H9 (cell line): ENCODE measurements around the gene CDC6. TPM values are rescaled to one million over a fixed set of nuclear protein-coding genes. Genes with fewer than 3 reads are reported as not detected.

ENCODE experiments used
- DNase-seq: peaks from one replicate; pipeline ENCODE4 v3.0.0-alpha.2; 2017
- H2AFZ ChIP-seq: one replicate; pipeline ENCODE4 v1.6.1; 2013; ENCODE audit warnings: mild to moderate bottlenecking, low read length, control low read depth, moderate library complexity
- H2AK5ac ChIP-seq: 2 replicates; pipeline ENCODE4 v1.6.1; 2013; ENCODE audit warnings: low read length, control low read depth, mixed read lengths; ENCODE audit not compliant: insufficient read length
- H2BK120ac ChIP-seq: one replicate; pipeline ENCODE4 v1.6.1; 2013; ENCODE audit warnings: low read depth, mild to moderate bottlenecking, low read length, control low read depth, inconsistent platforms; ENCODE audit not compliant: poor library complexity, severe bottlenecking
- H2BK12ac ChIP-seq: 2 replicates; pipeline ENCODE4 v1.6.1; 2013; ENCODE audit warnings: low read length, control low read depth, mixed read lengths, low read depth; ENCODE audit not compliant: insufficient read length
- H2BK15ac ChIP-seq: 2 replicates; pipeline ENCODE4 v1.6.1; 2013; ENCODE audit warnings: low read depth, low read length, control low read depth
- H2BK20ac ChIP-seq: one replicate; pipeline ENCODE4 v1.6.1; 2013; ENCODE audit warnings: low read depth, mild to moderate bottlenecking, low read length, control low read depth, inconsistent platforms; ENCODE audit not compliant: poor library complexity, severe bottlenecking
- H2BK5ac ChIP-seq: 2 replicates; pipeline ENCODE4 v1.6.1; 2013; ENCODE audit warnings: low read length, control low read depth, mixed read lengths; ENCODE audit not compliant: insufficient read length
- H3K14ac ChIP-seq: 2 replicates; pipeline ENCODE4 v1.6.1; 2013; ENCODE audit warnings: low read length, control low read depth; ENCODE audit not compliant: insufficient read depth
- H3K18ac ChIP-seq: 2 replicates; pipeline ENCODE4 v1.6.1; 2013; ENCODE audit warnings: low read depth, mild to moderate bottlenecking, mixed read lengths, low read length, control low read depth; ENCODE audit not compliant: insufficient read length
- H3K23ac ChIP-seq: 2 replicates; pipeline ENCODE4 v1.6.1; 2013; ENCODE audit warnings: low read length, control low read depth, mixed read lengths, low read depth; ENCODE audit not compliant: insufficient read length
- H3K23me2 ChIP-seq: 2 replicates; pipeline ENCODE4 v1.6.1; 2013; ENCODE audit warnings: low read depth, mild to moderate bottlenecking, mixed read lengths, low read length, control low read depth; ENCODE audit not compliant: insufficient read length, poor library complexity, severe bottlenecking
- H3K27ac ChIP-seq: 2 replicates; pipeline ENCODE4 v1.5.1; 2013; ENCODE audit warnings: low read length, control low read depth, mixed read lengths, low read depth; ENCODE audit not compliant: insufficient read length
- H3K27me3 ChIP-seq: 2 replicates; pipeline ENCODE4 v1.6.1; 2013; ENCODE audit warnings: low read length, control low read depth, inconsistent platforms; ENCODE audit not compliant: insufficient read depth
- H3K4ac ChIP-seq: 2 replicates; pipeline ENCODE4 v1.6.1; 2013; ENCODE audit warnings: low read depth, mild to moderate bottlenecking, control low read depth, inconsistent platforms, low read length, moderate library complexity
- H3K4me1 ChIP-seq: 2 replicates; pipeline ENCODE4 v1.6.1; 2013; ENCODE audit warnings: low read length, control low read depth, inconsistent platforms; ENCODE audit not compliant: insufficient read depth
- H3K4me2 ChIP-seq: 2 replicates; pipeline ENCODE4 v1.6.1; 2013; ENCODE audit warnings: low read length, control low read depth, mixed read lengths; ENCODE audit not compliant: insufficient read length, insufficient read depth
- H3K56ac ChIP-seq: 2 replicates; pipeline ENCODE4 v1.6.1; 2013; ENCODE audit warnings: low read depth, mild to moderate bottlenecking, mixed read lengths, low read length, control low read depth; ENCODE audit not compliant: insufficient read length
- H3K79me1 ChIP-seq: 2 replicates; pipeline ENCODE4 v1.6.1; 2013; ENCODE audit warnings: low read depth, mild to moderate bottlenecking, moderate library complexity, low read length, control low read depth, inconsistent platforms; ENCODE audit not compliant: insufficient read depth, poor library complexity, severe bottlenecking
- H3K79me2 ChIP-seq: 2 replicates; pipeline ENCODE4 v1.6.1; 2013; ENCODE audit warnings: low read length, control low read depth, inconsistent platforms; ENCODE audit not compliant: insufficient read depth
- H3K9ac ChIP-seq: 2 replicates; pipeline ENCODE4 v1.6.1; 2013; ENCODE audit warnings: low read length, control low read depth, mixed read lengths; ENCODE audit not compliant: insufficient read length; ENCODE audit errors: extremely low read depth
- H3K9me3 ChIP-seq: one replicate; pipeline ENCODE4 v1.6.1; 2013; ENCODE audit warnings: low read depth, low read length, inconsistent platforms; ENCODE audit not compliant: control insufficient read depth
- H3T11ph ChIP-seq: one replicate; pipeline ENCODE4 v1.6.1; 2013; ENCODE audit warnings: mild to moderate bottlenecking, low read length, control low read depth, inconsistent platforms
- H4K20me1 ChIP-seq: one replicate; pipeline ENCODE4 v1.6.1; 2013; ENCODE audit not compliant: control insufficient read depth, insufficient read length, insufficient read depth
- H4K5ac ChIP-seq: 2 replicates; pipeline ENCODE4 v1.6.1; 2013; ENCODE audit warnings: low read depth, mild to moderate bottlenecking, mixed read lengths, low read length, control low read depth; ENCODE audit not compliant: insufficient read length
- H4K8ac ChIP-seq: replicated peaks from 2 replicates; pipeline ENCODE4 v1.6.1; 2013; ENCODE audit warnings: low read length, control low read depth, mixed read lengths, low read depth; ENCODE audit not compliant: insufficient read length
- H4K91ac ChIP-seq: 2 replicates; pipeline ENCODE4 v1.6.1; 2013; ENCODE audit warnings: low read depth, mild to moderate bottlenecking, moderate library complexity, mixed read lengths, low read length, control low read depth; ENCODE audit not compliant: insufficient read length
- H3K27ac Mint-ChIP-seq, 3 experiments: 2 replicates in 2 of 3; 3 replicates in 1 of 3; pipeline ENCODE4 v1.8.0; 2020 to 2021; ENCODE audit warnings: mixed read lengths in 3 of 3, mild to moderate bottlenecking in 1 of 3, moderate library complexity in 1 of 3
- H3K27me3 Mint-ChIP-seq: 2 replicates; pipeline ENCODE4 v1.8.0; 2021; ENCODE audit warnings: low read depth, mild to moderate bottlenecking, moderate library complexity, mixed read lengths
- H3K36me3 Mint-ChIP-seq, 3 experiments: 2 replicates in 2 of 3; 3 replicates in 1 of 3; pipeline ENCODE4 v1.8.0; 2020 to 2021; ENCODE audit warnings: low read depth in 3 of 3, mixed read lengths in 3 of 3; ENCODE audit not compliant: insufficient read depth in 1 of 3
- H3K4me1 Mint-ChIP-seq, 2 experiments: 2 replicates each; pipeline ENCODE4 v1.8.0; 2020; ENCODE audit warnings: mixed read lengths in 2 of 2
- H3K4me3 Mint-ChIP-seq, 2 experiments: 2 replicates in 1 of 2; 3 replicates in 1 of 2; pipeline ENCODE4 v1.8.0; 2020 to 2021; ENCODE audit warnings: mild to moderate bottlenecking in 2 of 2, mixed read lengths in 2 of 2, moderate library complexity in 1 of 2
- H3K9me3 Mint-ChIP-seq, 2 experiments: 2 replicates in 1 of 2; 3 replicates in 1 of 2; pipeline ENCODE4 v1.8.0; 2020; ENCODE audit warnings: mild to moderate bottlenecking in 2 of 2, mixed read lengths in 2 of 2, moderate library complexity in 1 of 2
- WGBS: extraction: QIAGEN DNeasy Blood & Tissue Kit; methylation state at CpG from one replicate; pipeline ENCODE4 v1.1.7; 2013; ENCODE audit warnings: missing lambda C conversion rate, low lambda C conversion rate, mixed read lengths; ENCODE audit not compliant: insufficient read length; ENCODE audit errors: extremely low coverage; 5-methylcytosine and 5-hydroxymethylcytosine counted together
- total RNA-seq: library from RNA; stranded (reverse); gene quantifications from 2 replicates; pipeline ENCODE4 v1.2.1, GENCODE V29; 2021
- TF ChIP-seq, protein P1 (sequence below): fragments of 200-600 bp; sonication (generic); conservative IDR thresholded peaks from 3 replicates; pipeline ENCODE4 v1.8.0; 2021; ENCODE audit warnings: antibody characterized with exemption, mild to moderate bottlenecking

CDC6 gene
- total RNA-seq, 1 experiment from 2014 or later, result 131 TPM

DNA sequence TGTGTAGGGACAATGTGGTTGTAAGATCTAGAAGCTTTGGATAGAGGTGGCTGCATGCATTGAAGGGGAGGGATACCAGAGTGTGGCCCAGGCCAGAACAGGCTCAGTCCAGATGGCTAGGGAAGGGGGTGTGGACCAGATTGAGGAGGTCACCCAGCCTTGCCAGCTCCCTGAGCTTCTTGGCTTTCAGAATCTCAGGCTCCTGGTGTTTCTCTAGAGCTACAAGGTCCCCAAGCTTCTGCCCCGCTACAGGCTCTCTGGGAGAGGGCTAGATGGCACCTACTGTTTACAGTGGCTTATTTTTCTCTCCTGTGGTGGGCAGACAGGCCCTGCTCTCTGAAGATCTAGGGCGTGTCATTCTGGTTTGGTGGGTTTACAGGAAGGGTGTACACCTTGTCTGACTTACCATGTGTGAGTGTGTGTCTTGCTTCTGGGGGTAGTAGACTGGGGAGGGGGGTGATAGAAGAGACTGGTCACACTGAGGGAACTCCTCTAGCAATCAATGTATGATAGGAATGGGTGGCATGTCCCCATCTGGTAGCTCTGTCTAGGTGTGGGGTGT lies 22.4 kb downstream of the CDC6 start:
- Histone ChIP-seq H3K18ac (no peak overlapping the region), H3K9me3 (no peaks in the 10 kb centered on the region), H2BK15ac (no peak overlapping the region), H3K79me2 (no peaks in the 10 kb centered on the region), H3K23ac (no peak overlapping the region), H3K4me2 (peak overlapping the region; percentile 57), H3K9ac (no peak overlapping the region), H2BK12ac (no peak overlapping the region), H3K27me3 (no peaks in the 10 kb centered on the region), H3K4me1 (peaks cover 16% of the 10 kb centered on the region; the same call in 1 of the 2 replicates), H4K5ac (no peak overlapping the region), H3K79me1 (no peaks in the 10 kb centered on the region), H3K23me2 (peaks cover 6% of the 10 kb centered on the region), H2AK5ac (no peak overlapping the region), H4K91ac (no peak overlapping the region), H2BK120ac (no peak overlapping the region), H3K56ac (no peak overlapping the region), H2BK20ac (no peak overlapping the region), H3T11ph (no peak overlapping the region), H3K14ac (no peak overlapping the region), H3K27ac (no peak overlapping the region), H4K8ac (no peak overlapping the region), H4K20me1 (no peaks in the 10 kb centered on the region), H2BK5ac (no peak overlapping the region), H2AFZ (no peak overlapping the region), H3K4ac (no peak overlapping the region)
- WGBS, result no CpG with 5 or more reads among the region's 2 CpGs
- Mint-ChIP-seq H3K27ac (peak overlapping the region in 1 of 3 experiments; percentile 72; a peak in 1 of 7 replicates), H3K4me3 (peak overlapping the region in 1 of 2 experiments; percentile 67; a peak in 1 of 5 replicates), H3K9me3 (no peaks in the 10 kb centered on the region), H3K36me3 (peaks cover 0 to 5% (median 0%) of the 10 kb centered on the region in 3 experiments; a peak in 2 of 7 replicates), H3K4me1 (peaks cover 28 to 37% of the 10 kb centered on the region in 2 experiments), H3K27me3 (peaks cover 24% of the 10 kb centered on the region)
- DNase-seq, result no peak
- TF ChIP-seq, protein P1, sequence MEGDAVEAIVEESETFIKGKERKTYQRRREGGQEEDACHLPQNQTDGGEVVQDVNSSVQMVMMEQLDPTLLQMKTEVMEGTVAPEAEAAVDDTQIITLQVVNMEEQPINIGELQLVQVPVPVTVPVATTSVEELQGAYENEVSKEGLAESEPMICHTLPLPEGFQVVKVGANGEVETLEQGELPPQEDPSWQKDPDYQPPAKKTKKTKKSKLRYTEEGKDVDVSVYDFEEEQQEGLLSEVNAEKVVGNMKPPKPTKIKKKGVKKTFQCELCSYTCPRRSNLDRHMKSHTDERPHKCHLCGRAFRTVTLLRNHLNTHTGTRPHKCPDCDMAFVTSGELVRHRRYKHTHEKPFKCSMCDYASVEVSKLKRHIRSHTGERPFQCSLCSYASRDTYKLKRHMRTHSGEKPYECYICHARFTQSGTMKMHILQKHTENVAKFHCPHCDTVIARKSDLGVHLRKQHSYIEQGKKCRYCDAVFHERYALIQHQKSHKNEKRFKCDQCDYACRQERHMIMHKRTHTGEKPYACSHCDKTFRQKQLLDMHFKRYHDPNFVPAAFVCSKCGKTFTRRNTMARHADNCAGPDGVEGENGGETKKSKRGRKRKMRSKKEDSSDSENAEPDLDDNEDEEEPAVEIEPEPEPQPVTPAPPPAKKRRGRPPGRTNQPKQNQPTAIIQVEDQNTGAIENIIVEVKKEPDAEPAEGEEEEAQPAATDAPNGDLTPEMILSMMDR, result no peak
